ENCODE data around the gene YWHAG.
"Not testable (repeated sequence)": the region's sequence is repeated elsewhere in the genome, so short reads cannot be mapped to it uniquely, and the experiment has no call there.

YWHAG gene

GRCh38 chr7:76300166-76300731 lies 58.5 kb downstream of the YWHAG start:
- Histone ChIP-seq H3K36me3 (ENCODE audit: insufficient read depth, low read depth, low read length) (no peaks in the 10 kb centered on the region; the same call in 1 of the 2 replicates), H3K4me3 (ENCODE audit: low read length) (no peak overlapping the region), H3K27ac (ENCODE audit: low read length) (no peak overlapping the region), H3K9ac (ENCODE audit: low read depth, low read length) (no peak overlapping the region), H3K27me3 (ENCODE audit: insufficient read depth, low read length) (peaks cover 16% of the 10 kb centered on the region), H3K9me3 (ENCODE audit: insufficient read depth, low read depth, low read length) (no peaks in the 10 kb centered on the region), H3K4me1 (ENCODE audit: insufficient read depth, low read length) (peaks cover 3% of the 10 kb centered on the region; the same call in 1 of the 2 replicates)

GRCh38 chr7:76296743-76297740 lies 61.7 kb downstream of the YWHAG start:
- no peak overlapping the region for H3K27ac ChIP-seq (ENCODE audit: low read length)
- no peak overlapping the region for H3K4me3 ChIP-seq (ENCODE audit: low read length)
- no peaks in the 10 kb centered on the region for H3K9me3 ChIP-seq (ENCODE audit: insufficient read depth, low read depth, low read length)
- peaks cover 3% of the 10 kb centered on the region; the same call in 1 of the 2 replicates for H3K4me1 ChIP-seq (ENCODE audit: insufficient read depth, low read length)
- no peak overlapping the region for H3K9ac ChIP-seq (ENCODE audit: low read depth, low read length)
- no peaks in the 10 kb centered on the region for H3K36me3 ChIP-seq (ENCODE audit: insufficient read depth, low read depth, low read length)
- peaks cover 12% of the 10 kb centered on the region for H3K27me3 ChIP-seq (ENCODE audit: insufficient read depth, low read length)

- no peak overlapping the region for H3K4me3 ChIP-seq (ENCODE audit: low read length)
- H3K27ac ChIP-seq (ENCODE audit: low read length), result no peak overlapping the region
- H3K27me3 ChIP-seq (ENCODE audit: insufficient read depth, low read length), result no peaks in the 10 kb centered on the region
- H3K4me1 ChIP-seq (ENCODE audit: insufficient read depth, low read length), result peaks cover 12% of the 10 kb centered on the region; the same call in 1 of the 2 replicates
- H3K9ac ChIP-seq (ENCODE audit: low read depth, low read length), result no peak overlapping the region
- H3K9me3 ChIP-seq (ENCODE audit: insufficient read depth, low read depth, low read length), result no peaks in the 10 kb centered on the region
- no peaks in the 10 kb centered on the region for H3K36me3 ChIP-seq (ENCODE audit: insufficient read depth, low read depth, low read length)
Observed at GRCh38 chr7:76294344-76295024, 64.3 kb downstream of the YWHAG start.

GRCh38 chr7:76293407-76293901 lies 65.3 kb downstream of the YWHAG start:
- Histone ChIP-seq H3K27ac (ENCODE audit: low read length) (no peak overlapping the region), H3K4me3 (ENCODE audit: low read length) (no peak overlapping the region)

GRCh38 chr7:76292911-76293310 lies 65.9 kb downstream of the YWHAG start:
- H3K36me3 ChIP-seq (ENCODE audit: insufficient read depth, low read depth, low read length); H3K9me3 ChIP-seq (ENCODE audit: insufficient read depth, low read depth, low read length); H3K4me3 ChIP-seq (ENCODE audit: low read length); H3K27me3 ChIP-seq (ENCODE audit: insufficient read depth, low read length); H3K9ac ChIP-seq (ENCODE audit: low read depth, low read length); H3K27ac ChIP-seq (ENCODE audit: low read length): not testable (repeated sequence)
- peaks cover 12% of the 10 kb centered on the region; the same call in 1 of the 2 replicates for H3K4me1 ChIP-seq (ENCODE audit: insufficient read depth, low read length)

More at GRCh38 chr7:76293407-76293901, 65.3 kb downstream of the YWHAG start:
- H3K36me3 ChIP-seq (ENCODE audit: insufficient read depth, low read depth, low read length), result no peaks in the 10 kb centered on the region
- H3K27me3 ChIP-seq (ENCODE audit: insufficient read depth, low read length), result no peaks in the 10 kb centered on the region
- H3K9me3 ChIP-seq (ENCODE audit: insufficient read depth, low read depth, low read length), result no peaks in the 10 kb centered on the region
- H3K4me1 ChIP-seq (ENCODE audit: insufficient read depth, low read length), result peaks cover 12% of the 10 kb centered on the region; the same call in 1 of the 2 replicates
- no peak overlapping the region for H3K9ac ChIP-seq (ENCODE audit: low read depth, low read length)

- no peaks in the 10 kb centered on the region for H3K36me3 ChIP-seq (ENCODE audit: insufficient read depth, low read depth, low read length)
- H3K9ac ChIP-seq (ENCODE audit: low read depth, low read length), result peak overlapping the region; percentile 15; the same call in 1 of the 2 replicates
- H3K9me3 ChIP-seq (ENCODE audit: insufficient read depth, low read depth, low read length), result no peaks in the 10 kb centered on the region
- no peak overlapping the region for H3K27ac ChIP-seq (ENCODE audit: low read length)
- H3K4me1 ChIP-seq (ENCODE audit: insufficient read depth, low read length), result peaks cover 12% of the 10 kb centered on the region; the same call in 1 of the 2 replicates
- no peak overlapping the region for H3K4me3 ChIP-seq (ENCODE audit: low read length)
- no peaks in the 10 kb centered on the region for H3K27me3 ChIP-seq (ENCODE audit: insufficient read depth, low read length)
Observed at GRCh38 chr7:76292213-76292573, 66.6 kb downstream of the YWHAG start.

- no peak overlapping the region for H3K27ac ChIP-seq (ENCODE audit: low read length)
Observed at GRCh38 chr7:76291351-76292212, 67.2 kb downstream of the YWHAG start.

GRCh38 chr7:76290847-76291350 lies 67.9 kb downstream of the YWHAG start:
- H3K4me1 ChIP-seq (ENCODE audit: insufficient read depth, low read length), result peaks cover 12% of the 10 kb centered on the region; the same call in 1 of the 2 replicates
- H3K27ac ChIP-seq (ENCODE audit: low read length); H3K4me3 ChIP-seq (ENCODE audit: low read length); H3K9me3 ChIP-seq (ENCODE audit: insufficient read depth, low read depth, low read length); H3K36me3 ChIP-seq (ENCODE audit: insufficient read depth, low read depth, low read length); H3K27me3 ChIP-seq (ENCODE audit: insufficient read depth, low read length): not testable (repeated sequence)
- peak overlapping the region; percentile 49; the same call in 1 of the 2 replicates for H3K9ac ChIP-seq (ENCODE audit: low read depth, low read length)

More at GRCh38 chr7:76291351-76292212, 67.2 kb downstream of the YWHAG start:
- H3K36me3 ChIP-seq (ENCODE audit: insufficient read depth, low read depth, low read length), result no peaks in the 10 kb centered on the region
- H3K9me3 ChIP-seq (ENCODE audit: insufficient read depth, low read depth, low read length), result no peaks in the 10 kb centered on the region
- peak overlapping the region; percentile 49; the same call in 1 of the 2 replicates for H3K9ac ChIP-seq (ENCODE audit: low read depth, low read length)
- H3K27me3 ChIP-seq (ENCODE audit: insufficient read depth, low read length), result no peaks in the 10 kb centered on the region
- H3K4me3 ChIP-seq (ENCODE audit: low read length), result no peak overlapping the region
- peaks cover 12% of the 10 kb centered on the region; the same call in 1 of the 2 replicates for H3K4me1 ChIP-seq (ENCODE audit: insufficient read depth, low read length)

GRCh38 chr7:76286842-76287403 lies 71.9 kb downstream of the YWHAG start:
- Histone ChIP-seq H3K27ac (ENCODE audit: low read length) (no peak overlapping the region), H3K4me3 (ENCODE audit: low read length) (no peak overlapping the region), H3K9me3 (ENCODE audit: insufficient read depth, low read depth, low read length) (no peaks in the 10 kb centered on the region), H3K36me3 (ENCODE audit: insufficient read depth, low read depth, low read length) (no peaks in the 10 kb centered on the region), H3K27me3 (ENCODE audit: insufficient read depth, low read length) (peaks cover 18% of the 10 kb centered on the region), H3K9ac (ENCODE audit: low read depth, low read length) (no peak overlapping the region), H3K4me1 (ENCODE audit: insufficient read depth, low read length) (peaks cover 7% of the 10 kb centered on the region; the same call in 1 of the 2 replicates)

GRCh38 chr7:76285604-76286374 lies 73.0 kb downstream of the YWHAG start:
- no peak overlapping the region for H3K9ac ChIP-seq (ENCODE audit: low read depth, low read length)
- peaks cover 28% of the 10 kb centered on the region for H3K27me3 ChIP-seq (ENCODE audit: insufficient read depth, low read length)
- no peak overlapping the region for H3K4me3 ChIP-seq (ENCODE audit: low read length)
- H3K27ac ChIP-seq (ENCODE audit: low read length), result no peak overlapping the region
- peaks cover 6% of the 10 kb centered on the region; the same call in 1 of the 2 replicates for H3K4me1 ChIP-seq (ENCODE audit: insufficient read depth, low read length)
- no peaks in the 10 kb centered on the region for H3K36me3 ChIP-seq (ENCODE audit: insufficient read depth, low read depth, low read length)
- H3K9me3 ChIP-seq (ENCODE audit: insufficient read depth, low read depth, low read length), result no peaks in the 10 kb centered on the region

Data from iPS-20b (cell line).